Fibroblast of lung (primary cell): ENCODE results near the gene SAFB2.

Source experiments
- EZH2 ChIP-seq: IDR thresholded peaks from 2 replicates; pipeline ENCODE4 v1.5.1; 2012; ENCODE audit warnings: low read length, control low read depth, mild to moderate bottlenecking; ENCODE audit errors: missing control alignments
- TF ChIP-seq, protein P1 (sequence below), 2 donors: IDR thresholded peaks in 1 of 2; conservative IDR thresholded peaks in 1 of 2; 1 replicate in 1 of 2; 2 replicates in 1 of 2; pipeline ENCODE4 v1.5.1; 2011 to 2012; ENCODE audit warnings: low read length in 2 of 2, control low read depth in 1 of 2, inconsistent platforms in 1 of 2, low read depth in 1 of 2, mild to moderate bottlenecking in 1 of 2

GRCh38 chr19:5628461-5628860 lies 5.9 kb upstream of the SAFB2 start:
- TF ChIP-seq EZH2 = no peak
- TF ChIP-seq, protein P1, sequence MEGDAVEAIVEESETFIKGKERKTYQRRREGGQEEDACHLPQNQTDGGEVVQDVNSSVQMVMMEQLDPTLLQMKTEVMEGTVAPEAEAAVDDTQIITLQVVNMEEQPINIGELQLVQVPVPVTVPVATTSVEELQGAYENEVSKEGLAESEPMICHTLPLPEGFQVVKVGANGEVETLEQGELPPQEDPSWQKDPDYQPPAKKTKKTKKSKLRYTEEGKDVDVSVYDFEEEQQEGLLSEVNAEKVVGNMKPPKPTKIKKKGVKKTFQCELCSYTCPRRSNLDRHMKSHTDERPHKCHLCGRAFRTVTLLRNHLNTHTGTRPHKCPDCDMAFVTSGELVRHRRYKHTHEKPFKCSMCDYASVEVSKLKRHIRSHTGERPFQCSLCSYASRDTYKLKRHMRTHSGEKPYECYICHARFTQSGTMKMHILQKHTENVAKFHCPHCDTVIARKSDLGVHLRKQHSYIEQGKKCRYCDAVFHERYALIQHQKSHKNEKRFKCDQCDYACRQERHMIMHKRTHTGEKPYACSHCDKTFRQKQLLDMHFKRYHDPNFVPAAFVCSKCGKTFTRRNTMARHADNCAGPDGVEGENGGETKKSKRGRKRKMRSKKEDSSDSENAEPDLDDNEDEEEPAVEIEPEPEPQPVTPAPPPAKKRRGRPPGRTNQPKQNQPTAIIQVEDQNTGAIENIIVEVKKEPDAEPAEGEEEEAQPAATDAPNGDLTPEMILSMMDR (conservative IDR thresholded peaks at IDR 0.05 in 1 of 2, IDR thresholded peaks at IDR 0.05 in 1 of 2; ENCODE audit: low read depth in 1 of 2, low read length in 2 of 2) = no peak
